ENCODE data around the gene KCND2. TPM values are rescaled to one million over a fixed set of nuclear protein-coding genes. Genes with fewer than 3 reads are reported as not detected.

KCND2 gene
- total RNA-seq, 4 donors from 2014 or later, result 0.89 to 2.1 (median 1.4) TPM

DNA sequence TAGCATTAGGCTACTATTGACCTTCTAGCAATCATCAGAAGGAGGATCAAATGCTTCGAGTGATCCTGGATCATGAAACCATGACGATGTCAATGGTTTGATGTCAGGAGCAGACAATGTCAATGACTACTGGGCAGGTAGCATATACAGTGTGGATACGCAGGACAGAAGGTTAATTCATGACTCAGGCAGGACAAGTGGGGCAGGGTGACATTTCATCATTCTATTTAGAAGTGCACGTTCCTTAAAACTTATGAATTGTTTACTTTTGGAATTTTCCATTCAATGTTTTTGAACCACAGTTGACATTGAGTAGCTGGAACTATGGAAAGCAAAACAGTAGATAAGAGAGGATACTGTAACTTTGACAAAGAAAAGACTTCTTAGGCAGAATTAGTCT lies 444.2 kb downstream of the KCND2 start:
- Histone ChIP-seq H3K36me3 (no peaks in the 10 kb centered on the region), H3K27ac (no peak overlapping the region), H3K27me3 (no peaks in the 10 kb centered on the region), H3K4me1 (no peaks in the 10 kb centered on the region), H3K4me3 (replicated peaks in 1 of 3) (no peak overlapping the region), H3K9me3 (no peaks in the 10 kb centered on the region)
- no peak for DNase-seq
- intact Hi-C loops (cut with DNase I), result no loop called here
- TF ChIP-seq POLR2A (IDR thresholded peaks at IDR 0.05) (no peak), CTCF (IDR thresholded peaks at IDR 0.05) (no peak)
- 82 to 87% methylated on average over 4 of the region's 4 CpGs for WGBS, 2 donors

DNA sequence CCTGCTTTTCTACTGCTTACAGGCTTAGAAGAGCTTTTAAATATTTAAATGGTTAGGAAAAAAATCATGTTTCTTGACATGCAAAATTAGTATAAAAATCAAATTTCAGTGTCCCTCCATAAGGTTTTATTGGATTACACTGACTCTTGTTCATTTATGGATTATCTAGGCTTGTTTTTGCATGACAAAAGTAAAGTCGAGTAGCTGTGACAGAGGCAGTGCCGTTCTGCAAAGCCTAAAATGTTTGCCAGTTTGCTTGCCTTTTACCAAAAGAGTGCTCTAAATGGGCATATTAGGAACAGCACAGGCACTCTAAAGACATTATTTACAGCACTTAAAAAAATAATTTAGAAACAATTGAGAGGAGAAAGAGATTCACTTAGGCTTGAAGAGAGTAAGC lies 445.4 kb downstream of the KCND2 start:
- no peak for DNase-seq
- intact Hi-C loops (cut with DNase I), result no loop called here
- H3K4me3 ChIP-seq (replicated peaks in 1 of 3), result no peak overlapping the region
- 55 to 65% methylated on average over 2 of the region's 2 CpGs for WGBS, 2 donors
- no peaks in the 10 kb centered on the region for H3K4me1 ChIP-seq
- no peaks in the 10 kb centered on the region for H3K27me3 ChIP-seq
- H3K27ac ChIP-seq, result no peak overlapping the region
- H3K36me3 ChIP-seq, result no peaks in the 10 kb centered on the region
- H3K9me3 ChIP-seq, result no peaks in the 10 kb centered on the region
- TF ChIP-seq CTCF (IDR thresholded peaks at IDR 0.05), result no peak
- TF ChIP-seq POLR2A (IDR thresholded peaks at IDR 0.05), result no peak

- Histone ChIP-seq H3K9me3 (no peaks in the 10 kb centered on the region), H3K4me3 (replicated peaks in 1 of 3) (no peak overlapping the region), H3K36me3 (no peaks in the 10 kb centered on the region), H3K27ac (no peak overlapping the region), H3K27me3 (no peaks in the 10 kb centered on the region), H3K4me1 (no peaks in the 10 kb centered on the region)
- no peak for DNase-seq
- WGBS, 2 donors, result 60 to 73% methylated on average over 2 of the region's 2 CpGs
- no peak for TF ChIP-seq POLR2A (IDR thresholded peaks at IDR 0.05)
- TF ChIP-seq CTCF (IDR thresholded peaks at IDR 0.05), result no peak
- intact Hi-C loops (cut with DNase I), result no loop called here
Measured at GRCh38 chr7:120720317-120720716, 447.3 kb downstream of the KCND2 start.

DNA sequence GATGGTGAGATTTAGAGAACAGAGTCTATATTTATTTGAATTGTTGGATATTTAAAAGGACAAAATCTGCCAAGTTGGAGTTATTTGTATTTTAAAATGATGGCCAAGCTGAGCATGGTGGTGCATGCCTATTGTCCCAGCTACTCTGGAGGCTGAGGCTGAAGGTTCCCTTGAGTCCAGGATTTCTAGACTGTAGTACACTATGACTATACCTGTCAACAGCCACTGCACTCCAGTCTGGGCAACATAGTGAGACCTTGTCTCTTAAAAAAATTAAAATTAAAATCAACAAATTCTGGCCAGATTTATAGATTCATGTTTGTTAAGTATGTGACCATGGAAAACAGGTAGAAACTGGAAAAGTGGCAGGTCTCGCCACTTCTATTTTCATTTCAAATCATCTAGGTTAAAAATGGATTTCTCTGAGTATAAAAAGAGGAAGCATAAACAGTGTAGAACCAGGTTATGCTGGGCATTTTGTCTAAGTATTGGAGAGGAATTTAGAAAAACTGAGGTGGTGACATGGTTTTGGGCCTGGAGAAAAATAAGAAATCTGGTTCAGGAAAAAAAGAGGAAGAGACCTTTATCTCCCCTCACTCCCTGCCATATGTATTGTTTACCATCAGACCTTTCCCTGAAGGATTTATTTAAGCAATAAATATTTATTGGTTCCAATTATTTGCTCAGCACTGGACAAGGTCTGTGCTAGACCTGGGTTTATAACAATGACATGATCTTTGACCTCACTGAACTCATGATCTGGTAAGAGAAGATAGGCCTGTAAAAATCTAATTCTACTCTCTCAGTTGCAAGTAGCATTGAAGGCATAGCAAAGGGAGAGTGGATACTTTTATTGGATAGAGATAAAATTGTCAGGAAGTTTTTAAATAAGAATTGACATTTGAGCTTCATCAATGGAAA lies 450.8 kb downstream of the KCND2 start:
- Histone ChIP-seq H3K27ac (no peak overlapping the region), H3K27me3 (no peaks in the 10 kb centered on the region), H3K9me3 (no peaks in the 10 kb centered on the region), H3K4me1 (no peaks in the 10 kb centered on the region), H3K4me3 (replicated peaks in 1 of 3) (no peak overlapping the region), H3K36me3 (no peaks in the 10 kb centered on the region)
- no peak for DNase-seq
- intact Hi-C loops (cut with DNase I), result no loop called here
- TF ChIP-seq POLR2A (IDR thresholded peaks at IDR 0.05) (no peak), CTCF (IDR thresholded peaks at IDR 0.05) (no peak)
- 87 to 98% methylated on average over 1 of the region's 1 CpG for WGBS, 2 donors

GRCh38 chr7:120724448-120724847 lies 451.5 kb downstream of the KCND2 start:
- Histone ChIP-seq H3K27me3 (no peaks in the 10 kb centered on the region), H3K4me1 (no peaks in the 10 kb centered on the region), H3K9me3 (no peaks in the 10 kb centered on the region), H3K4me3 (replicated peaks in 1 of 3) (no peak overlapping the region), H3K27ac (no peak overlapping the region), H3K36me3 (no peaks in the 10 kb centered on the region)
- no peak for TF ChIP-seq POLR2A (IDR thresholded peaks at IDR 0.05)
- no peak for TF ChIP-seq CTCF (IDR thresholded peaks at IDR 0.05)
- intact Hi-C loops (cut with DNase I), result no loop called here
- WGBS, 2 donors, result 85 to 87% methylated on average over 2 of the region's 2 CpGs
- no peak for DNase-seq

Data from thyroid gland (tissue), 4 donors.